ENCODE results near the gene GLIS1.

The GLIS1 gene

DNA sequence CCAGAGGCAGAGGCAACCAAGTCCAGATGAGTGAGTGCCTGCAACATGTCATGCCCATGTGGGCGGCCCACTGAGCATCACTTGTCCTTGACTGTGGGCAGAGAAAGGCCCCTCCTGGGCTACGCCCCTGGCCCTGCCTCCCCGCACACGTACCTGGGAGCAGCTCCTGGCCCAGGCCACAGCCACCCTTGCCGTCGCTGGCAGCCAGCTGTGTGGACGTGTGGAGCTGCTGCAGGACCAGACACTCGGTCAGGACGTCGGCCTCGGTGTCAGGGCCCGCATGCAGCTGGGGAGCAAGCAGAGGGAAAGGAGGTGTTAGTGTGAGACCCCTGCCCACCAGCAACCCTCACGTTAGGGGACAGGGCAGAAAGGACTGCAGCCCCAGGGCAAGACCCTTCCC lies 218.5 kb downstream of the GLIS1 start:
- DNase-seq, result no peak

GRCh38 chr1:53519421-53519820 lies 219.5 kb downstream of the GLIS1 start:
- DNase-seq, result no peak

DNA sequence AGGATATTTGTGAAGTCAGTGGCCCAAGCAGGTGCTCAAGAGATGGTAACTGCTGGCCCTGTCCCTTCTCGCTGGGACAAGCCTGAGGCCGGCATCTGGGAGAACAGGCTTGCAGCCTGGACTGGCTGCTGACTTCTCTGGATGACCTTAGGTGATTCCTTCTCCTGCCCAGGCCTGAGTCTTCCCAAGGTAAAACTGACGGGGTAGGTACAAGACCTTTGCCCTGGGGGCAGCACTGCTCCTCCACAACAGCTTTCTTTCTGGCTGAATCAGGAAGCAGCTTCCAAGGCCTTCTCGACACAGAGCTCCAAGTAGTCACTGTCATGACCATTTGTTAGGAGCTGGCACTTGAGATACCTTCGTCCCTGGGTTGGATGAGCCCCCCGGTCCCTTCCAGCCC lies 220.2 kb downstream of the GLIS1 start:
- no peak for DNase-seq

DNA sequence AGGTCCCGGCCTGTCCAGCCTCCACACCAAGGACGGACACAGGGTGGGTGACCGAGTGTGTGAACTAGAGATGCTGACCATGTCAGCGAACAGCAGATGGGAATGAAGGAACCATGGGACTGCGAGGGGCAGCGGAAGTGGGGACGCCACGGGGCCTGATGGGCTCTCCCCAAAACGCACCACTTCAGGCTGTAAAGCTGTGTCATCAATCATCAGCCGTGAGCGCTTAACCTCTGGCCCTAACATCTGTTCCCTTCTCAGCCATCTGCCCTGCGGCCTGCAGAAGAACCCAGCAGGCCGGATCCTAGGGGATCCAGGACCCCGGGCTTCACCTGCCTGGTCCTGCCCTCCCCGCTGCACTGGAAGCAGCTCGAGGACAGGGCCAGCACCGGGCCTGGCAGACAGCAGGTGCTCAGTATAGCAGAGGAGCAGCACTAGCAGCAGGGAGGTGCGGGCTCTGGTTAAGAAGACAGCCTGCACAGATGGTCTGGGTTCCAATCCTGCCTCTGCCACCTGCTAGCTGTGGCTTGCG lies 221.1 kb downstream of the GLIS1 start:
- no peak for DNase-seq

- DNase-seq, result no peak
Observed at GRCh38 chr1:53517109-53517508, 221.9 kb downstream of the GLIS1 start.

DNA sequence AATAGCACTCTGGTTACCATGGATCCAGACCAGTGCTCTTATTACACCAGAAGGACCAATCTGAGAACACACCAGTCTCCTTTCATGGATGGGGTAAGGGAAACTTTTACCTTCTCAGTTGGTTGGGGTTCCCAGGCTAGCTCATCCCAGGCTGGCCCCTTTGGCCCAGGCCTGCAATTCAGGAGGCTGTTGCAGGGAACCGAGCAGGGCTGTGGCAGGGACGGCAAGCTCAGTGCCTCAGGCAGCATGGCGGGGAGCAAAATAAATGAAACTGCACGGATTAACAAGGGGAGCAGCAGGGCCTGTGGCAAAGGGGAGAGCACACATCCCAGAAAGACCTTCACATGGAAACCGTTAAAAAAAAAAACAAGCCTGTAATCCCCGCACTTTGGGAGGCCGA lies 222.8 kb downstream of the GLIS1 start:
- DNase-seq, result no peak

DNA sequence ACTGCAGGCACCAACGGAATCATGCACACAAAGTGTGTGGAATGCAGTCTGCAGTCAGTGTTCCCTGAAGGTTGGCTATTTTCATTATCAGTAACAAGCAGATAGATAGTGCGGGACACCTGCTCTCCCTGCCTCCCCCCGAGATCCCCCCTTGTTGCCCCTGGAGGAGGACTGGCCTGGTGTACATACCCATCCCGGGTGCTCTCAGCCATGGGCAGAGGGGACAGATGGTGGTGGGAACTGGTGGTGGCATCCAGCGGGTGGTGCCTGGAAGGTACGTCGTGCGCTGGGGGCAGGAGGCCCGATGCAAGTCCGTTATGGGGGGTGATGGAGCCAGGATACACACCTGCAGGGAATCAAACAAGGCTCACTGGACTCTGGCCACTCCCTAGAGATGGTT lies 224.5 kb downstream of the GLIS1 start:
- DNase-seq, result no peak

GRCh38 chr1:53513846-53514245 lies 225.1 kb downstream of the GLIS1 start:
- no peak for DNase-seq

GRCh38 chr1:53512807-53513755 lies 225.9 kb downstream of the GLIS1 start:
- DNase-seq, result no peak

GRCh38 chr1:53511933-53512806 lies 226.8 kb downstream of the GLIS1 start:
- DNase-seq, result peak; percentile 63

GRCh38 chr1:53511323-53511932 lies 227.5 kb downstream of the GLIS1 start:
- no peak for DNase-seq

- DNase-seq, result no peak
Observed at GRCh38 chr1:53510215-53510614, 228.7 kb downstream of the GLIS1 start.

DNA sequence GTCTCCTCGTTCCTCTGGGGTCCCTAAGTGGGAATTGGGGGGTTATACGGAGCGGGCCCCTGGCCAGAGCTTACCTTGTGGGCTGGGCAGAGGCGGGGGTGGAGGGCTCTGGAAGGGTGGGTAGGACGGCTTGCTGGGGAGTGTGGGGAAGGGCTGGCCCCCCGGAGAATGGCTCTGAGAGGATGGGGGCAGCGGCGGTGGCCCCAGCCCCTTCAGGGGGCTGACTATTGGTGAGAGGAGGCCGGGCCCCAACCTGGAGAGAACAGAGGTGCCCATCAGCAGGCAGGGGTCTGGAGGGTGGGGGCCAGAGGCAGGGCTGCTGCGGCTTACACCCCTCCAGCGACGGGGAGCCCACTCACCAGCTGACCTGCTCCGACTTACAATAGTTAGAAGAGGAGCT lies 229.2 kb downstream of the GLIS1 start:
- DNase-seq, result no peak

DNA sequence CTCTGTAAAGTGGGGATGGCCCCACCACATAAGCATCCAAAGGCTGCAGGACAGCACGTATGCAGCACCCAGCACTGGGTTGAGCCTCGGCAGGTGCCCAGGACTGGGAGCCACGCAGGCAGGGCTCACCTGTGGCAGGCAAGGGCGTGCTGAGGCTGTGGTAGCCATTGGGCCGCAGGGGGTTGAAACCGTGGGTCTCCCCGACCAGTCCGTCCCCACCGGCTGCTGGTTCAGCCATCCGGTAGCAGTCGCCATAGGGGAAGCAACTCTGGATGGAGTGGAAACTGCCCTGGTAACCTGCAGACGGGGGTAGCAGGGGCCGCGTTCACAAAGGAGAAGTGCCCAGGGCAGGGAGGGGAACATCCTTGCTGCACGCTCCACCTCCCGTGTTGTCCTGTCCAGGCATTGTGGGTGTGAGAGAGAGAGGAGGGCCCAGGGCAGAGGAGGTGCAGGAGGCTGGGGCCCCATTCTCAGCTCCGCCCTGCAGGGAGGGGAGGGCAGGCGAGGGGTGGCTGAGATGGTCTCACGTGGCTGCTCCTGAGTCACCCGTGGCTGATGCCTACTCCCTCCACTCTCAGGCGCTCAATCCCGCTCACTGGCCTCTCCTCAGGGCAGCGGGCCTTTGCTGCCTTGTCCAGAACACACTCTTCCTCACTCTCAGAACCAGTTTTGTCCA lies 229.8 kb downstream of the GLIS1 start:
- no peak for DNase-seq

- no peak for DNase-seq
Observed at GRCh38 chr1:53508056-53508990, 230.6 kb downstream of the GLIS1 start.

DNA sequence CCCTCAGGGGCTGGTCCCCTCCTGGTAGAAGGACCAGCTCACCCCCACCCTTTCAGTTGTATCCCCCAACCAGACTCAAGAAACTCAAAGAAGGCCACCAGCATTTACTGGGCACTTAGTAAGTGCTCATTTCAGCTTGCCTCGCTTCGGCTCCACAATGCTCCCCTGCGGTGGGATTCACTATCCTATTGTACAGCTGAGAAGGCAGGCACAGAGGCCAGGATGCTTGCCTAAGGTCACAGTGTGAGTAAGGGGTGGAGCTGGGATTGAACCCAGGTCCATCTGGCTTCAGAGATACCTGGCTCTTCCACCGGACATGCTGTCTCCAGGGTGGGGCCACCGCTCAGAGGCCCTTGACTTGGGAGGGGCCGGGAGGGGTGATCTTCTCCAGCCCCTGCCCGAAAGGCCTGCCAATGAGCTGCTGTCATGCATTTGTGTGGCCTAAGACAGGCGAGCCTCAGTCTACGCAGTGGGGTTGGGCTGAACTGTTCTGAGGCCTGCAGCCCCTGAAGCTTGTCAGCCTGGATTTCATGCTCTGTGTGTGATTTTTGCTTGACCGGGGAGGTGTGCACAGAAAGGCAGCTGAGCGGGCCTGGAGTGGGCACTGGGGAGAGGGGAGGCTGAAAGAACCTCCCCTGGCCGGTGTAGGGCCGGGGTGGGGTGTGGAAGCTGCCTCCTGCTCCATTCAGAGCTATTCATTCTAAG lies 231.7 kb downstream of the GLIS1 start:
- no peak for DNase-seq

DNA sequence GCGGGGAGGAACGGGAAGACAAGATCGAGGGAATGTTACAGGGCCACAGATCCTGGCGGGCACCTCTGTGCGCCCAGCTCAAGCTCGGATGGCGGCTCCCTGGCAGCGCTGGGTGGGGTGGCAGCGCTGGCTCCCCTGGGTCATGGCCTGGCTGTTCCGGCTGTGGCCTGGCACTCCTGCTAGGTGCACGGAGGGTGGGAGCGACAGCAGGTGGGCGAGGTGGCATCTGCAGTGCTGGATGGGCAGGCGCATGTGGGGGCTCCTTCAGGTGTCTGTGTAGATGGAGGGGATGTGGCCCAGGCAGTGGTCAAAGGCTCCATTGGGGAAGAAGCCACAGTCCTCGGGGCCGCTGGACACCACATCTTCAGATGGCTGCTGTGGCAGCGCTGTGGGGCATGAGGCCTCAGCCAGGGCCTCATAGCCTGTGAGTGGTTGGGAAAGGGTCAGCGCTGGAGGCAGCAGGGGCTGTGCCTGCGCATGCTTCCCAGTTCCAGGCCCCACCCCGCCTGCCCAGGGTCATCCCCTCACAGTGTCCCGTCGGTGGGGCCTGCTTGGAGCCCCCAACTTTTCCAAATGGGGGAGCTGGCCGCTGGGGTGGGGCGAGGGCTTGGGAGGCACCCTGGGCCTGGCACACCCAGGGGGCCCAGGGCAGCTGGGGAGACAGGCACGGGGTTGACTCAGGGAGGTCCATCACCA lies 232.5 kb downstream of the GLIS1 start:
- no peak for DNase-seq

DNA sequence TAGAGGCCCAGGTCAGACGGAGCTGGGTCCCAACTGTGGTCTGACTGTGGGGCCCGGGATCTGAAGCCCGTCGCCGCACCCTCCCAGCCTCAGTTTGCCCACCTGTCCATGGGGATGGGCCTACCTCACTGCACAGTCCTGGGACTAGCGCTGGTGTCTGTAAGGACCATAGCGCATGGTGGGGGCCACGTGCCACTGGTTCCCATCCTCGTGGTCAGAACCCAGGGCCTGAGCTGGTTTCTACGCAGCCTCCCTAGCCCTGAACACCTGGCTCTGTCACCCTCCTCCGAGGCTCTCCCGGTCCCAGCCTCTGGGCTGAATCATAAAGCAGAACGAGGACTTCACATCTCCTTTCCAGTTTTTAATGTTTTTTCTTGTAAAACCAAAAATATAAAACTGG lies 233.1 kb downstream of the GLIS1 start:
- DNase-seq, result no peak

DNA sequence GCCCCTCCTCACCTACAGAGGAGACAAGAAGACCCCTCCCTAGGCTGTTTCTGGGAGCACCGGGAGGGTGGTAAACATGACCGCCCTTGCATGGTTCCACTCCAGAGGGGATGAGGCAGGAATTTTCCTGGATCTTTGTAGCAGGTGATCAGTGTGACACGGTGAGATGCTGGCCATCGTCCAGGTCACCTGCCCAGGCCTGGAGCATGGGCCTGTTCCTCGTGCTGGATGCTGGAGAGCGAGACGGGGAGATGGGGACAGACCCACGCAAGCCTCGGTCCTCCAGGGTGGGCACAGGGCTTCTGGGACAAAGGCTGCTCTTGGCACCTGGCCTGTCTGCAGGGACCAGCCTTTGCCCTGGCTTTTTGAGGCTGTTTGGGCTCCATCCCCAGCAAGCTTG lies 233.6 kb downstream of the GLIS1 start:
- no peak for DNase-seq

GRCh38 chr1:53504901-53505300 lies 234.1 kb downstream of the GLIS1 start:
- DNase-seq, result no peak
